HPDE6-E6E7 (cell line): ENCODE results near the gene LRRC4C.

Source experiments
- DNase-seq: peaks from one replicate; pipeline ENCODE4 v3.0.0; 2011; ENCODE audit warnings: missing footprints; ENCODE audit errors: extremely low spot score

The LRRC4C gene

GRCh38 chr11:40506226-40506625, 953.2 kb downstream of the LRRC4C start:
- DNase-seq = no peak

GRCh38 chr11:40491341-40491740, 968.1 kb downstream of the LRRC4C start:
- DNase-seq = no peak

- no peak for DNase-seq
Observed at GRCh38 chr11:40467771-40468170, 991.7 kb downstream of the LRRC4C start.

- no peak for DNase-seq
Observed at GRCh38 chr11:40445391-40445790, 1014.1 kb downstream of the LRRC4C start.

- DNase-seq = no peak
Observed at GRCh38 chr11:40444151-40444550, 1015.3 kb downstream of the LRRC4C start.

GRCh38 chr11:40435344-40435743, 1024.1 kb downstream of the LRRC4C start:
- no peak for DNase-seq

GRCh38 chr11:40434926-40435325, 1024.5 kb downstream of the LRRC4C start:
- DNase-seq = no peak

GRCh38 chr11:40432358-40432757, 1027.1 kb downstream of the LRRC4C start:
- DNase-seq = no peak

GRCh38 chr11:40425168-40425567, 1034.3 kb downstream of the LRRC4C start:
- DNase-seq = no peak

GRCh38 chr11:40421208-40421981, 1038.1 kb downstream of the LRRC4C start:
- no peak for DNase-seq

- no peak for DNase-seq
Observed at GRCh38 chr11:40417627-40418026, 1041.8 kb downstream of the LRRC4C start.

GRCh38 chr11:40407355-40407754, 1052.1 kb downstream of the LRRC4C start:
- no peak for DNase-seq

GRCh38 chr11:40405614-40406013, 1053.8 kb downstream of the LRRC4C start:
- no peak for DNase-seq

GRCh38 chr11:40403321-40403720, 1056.1 kb downstream of the LRRC4C start:
- no peak for DNase-seq

GRCh38 chr11:40401132-40401853, 1058.2 kb downstream of the LRRC4C start:
- DNase-seq = no peak

- DNase-seq = no peak
Observed at GRCh38 chr11:40397141-40397540, 1062.3 kb downstream of the LRRC4C start.

GRCh38 chr11:40393511-40393910, 1065.9 kb downstream of the LRRC4C start:
- no peak for DNase-seq

GRCh38 chr11:40391679-40392078, 1067.8 kb downstream of the LRRC4C start:
- no peak for DNase-seq

GRCh38 chr11:40388097-40388818, 1071.2 kb downstream of the LRRC4C start:
- DNase-seq = no peak

- DNase-seq = no peak
Observed at GRCh38 chr11:40387240-40387980, 1072.0 kb downstream of the LRRC4C start.

GRCh38 chr11:40384991-40385390, 1074.5 kb downstream of the LRRC4C start:
- no peak for DNase-seq

- DNase-seq = no peak
Observed at GRCh38 chr11:40381481-40381880, 1078.0 kb downstream of the LRRC4C start.
